B cell (primary cell): ENCODE measurements around the gene LONP2.

Experiments
- CTCF ChIP-seq: fragments of 200-600 bp; IDR thresholded peaks from one replicate; pipeline ENCODE4 v1.8.0; 2022; ENCODE audit warnings: antibody characterized with exemption, mild to moderate bottlenecking
- EZH2 ChIP-seq: IDR thresholded peaks from 2 replicates; pipeline ENCODE4 v1.6.1; 2012; ENCODE audit warnings: borderline replicate concordance, low read depth, mild to moderate bottlenecking, moderate library complexity, low read length; ENCODE audit not compliant: insufficient read depth, poor library complexity, severe bottlenecking

- TF ChIP-seq CTCF (no peak), EZH2 (no peak)
Measured at GRCh38 chr16:48246066-48246465, 2.0 kb downstream of the LONP2 start.
